Testis (tissue), 3 donors: ENCODE results near the gene GPR62. TPM values are rescaled to one million over a fixed set of nuclear protein-coding genes. Genes with fewer than 3 reads are reported as not detected.
A peak's percentile ranks its signal among the peaks of the same experiment; 100 is the strongest.

Experiments
- DNase-seq: peaks from one replicate; pipeline ENCODE4 v3.0.0-alpha.2; 2019
- H3K27ac ChIP-seq, 2 donors: fragments of 200-600 bp; sonication (generic); one replicate each; pipeline ENCODE4 v1.5.1; 2019
- H3K27me3 ChIP-seq: fragments of 200-600 bp; sonication (generic); one replicate; pipeline ENCODE4 v1.5.1; 2019
- H3K36me3 ChIP-seq: fragments of 200-600 bp; sonication (generic); one replicate; pipeline ENCODE4 v1.5.1; 2017; ENCODE audit warnings: low read depth; ENCODE audit errors: missing control alignments
- H3K4me1 ChIP-seq: fragments of 200-600 bp; sonication (generic); one replicate; pipeline ENCODE4 v1.5.1; 2019
- H3K4me3 ChIP-seq, 2 donors: fragments of 200-600 bp; sonication (generic); one replicate each; pipeline ENCODE4 v1.5.1; 2017 to 2019
- H3K9me3 ChIP-seq: fragments of 200-600 bp; sonication (generic); one replicate; pipeline ENCODE4 v1.5.1; 2017
- CTCF ChIP-seq, 3 experiments: fragments of 450-650 bp in 2 of 3; fragments of 200-600 bp in 1 of 3; sonication (generic) in 1 of 3; IDR thresholded peaks; one replicate each; pipeline ENCODE4 v1.5.1; 2016 to 2019; ENCODE audit warnings: antibody characterized with exemption in 3 of 3, mild to moderate bottlenecking in 2 of 3, moderate library complexity in 1 of 3
- POLR2A ChIP-seq: fragments of 450-650 bp; IDR thresholded peaks from one replicate; pipeline ENCODE4 v1.6.1; 2017; ENCODE audit warnings: antibody characterized with exemption, mild to moderate bottlenecking, moderate library complexity
- WGBS, 2 donors: methylation state at CpG; one replicate each; pipeline ENCODE4 v1.1.5; 2018; 5-methylcytosine and 5-hydroxymethylcytosine counted together
- intact Hi-C: fragments of 100-400 bp; cut with DNase I; formaldehyde crosslinking; loops from one replicate; pipeline ENCODE4 v1.15.1; 2023; ENCODE audit warnings: low total_unique reads
- polyA plus RNA-seq: library from polyadenylated mRNA; stranded (reverse); fragments of 350-450 nt; fragmentation: Illumina TruSeq; extraction: RNeasy Lipid Tissue Mini Kit (QIAGEN cat#74804); gene quantifications from one replicate; pipeline ENCODE4 v1.2.3, GENCODE V29; 2014; ENCODE audit warnings: low read depth, low replicate concordance; ENCODE audit not compliant: insufficient read depth
- total RNA-seq, 2 donors: library from RNA; depleted of rRNA; stranded (reverse); fragments of >200 nt; gene quantifications; one replicate each; pipeline ENCODE4 v1.2.3, GENCODE V29; 2016

The GPR62 gene
- total and polyA plus RNA-seq, 3 donors from 2014 or later = 0.18 to 0.50 (median 0.39) TPM

DNA sequence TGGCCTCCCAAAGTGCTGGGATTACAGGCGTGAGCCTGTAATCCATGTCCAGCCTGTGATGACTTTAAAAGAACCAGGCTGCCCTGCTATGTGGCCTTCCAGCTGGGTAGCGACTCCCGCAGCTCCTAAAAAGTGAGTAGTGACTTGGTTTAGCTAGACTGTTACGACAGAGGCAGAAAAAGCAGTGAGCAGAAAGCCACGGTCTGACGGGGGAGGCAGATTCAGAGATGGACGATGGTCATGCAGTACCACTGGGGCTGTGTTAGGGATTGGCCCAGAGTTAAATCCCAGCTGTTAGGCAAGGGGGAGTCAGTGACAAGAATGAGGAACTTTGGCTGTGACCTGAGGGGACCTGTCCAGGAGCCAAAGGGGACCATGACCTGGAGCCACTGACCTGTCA lies 43.6 kb downstream of the GPR62 start:
- no peak for TF ChIP-seq CTCF (IDR thresholded peaks at IDR 0.05)
- no peak for TF ChIP-seq POLR2A
- DNase-seq = no peak
- H3K4me3 ChIP-seq = no peak overlapping the region
- H3K4me1 ChIP-seq = peaks cover 11% of the 10 kb centered on the region
- 77 to 80% methylated on average over 7 of the region's 7 CpGs for WGBS, 2 donors
- H3K36me3 ChIP-seq = no peaks in the 10 kb centered on the region
- no peak overlapping the region for H3K27ac ChIP-seq
- H3K27me3 ChIP-seq = no peaks in the 10 kb centered on the region
- H3K9me3 ChIP-seq = no peaks in the 10 kb centered on the region
- intact Hi-C loops = no loop called here

GRCh38 chr3:51999846-52000245 lies 44.7 kb downstream of the GPR62 start:
- no peak overlapping the region for H3K27ac ChIP-seq
- WGBS, 2 donors = 76 to 83% methylated on average over 2 of the region's 2 CpGs
- TF ChIP-seq CTCF (IDR thresholded peaks at IDR 0.05) (no peak), POLR2A (no peak)
- no peak overlapping the region for H3K4me3 ChIP-seq
- no peaks in the 10 kb centered on the region for H3K36me3 ChIP-seq
- H3K4me1 ChIP-seq = peaks cover 12% of the 10 kb centered on the region
- DNase-seq = no peak
- intact Hi-C loops = loop anchor here (5.0 to 10.0 kb wide), 2 partner anchors 55 to 142 kb away; partner anchors contain the start of gene DUSP7
- no peaks in the 10 kb centered on the region for H3K9me3 ChIP-seq
- H3K27me3 ChIP-seq = no peaks in the 10 kb centered on the region

- intact Hi-C loops = loop anchor here (5.0 to 10.0 kb wide), 2 partner anchors 53 to 141 kb away; partner anchors contain the start of gene DUSP7
- H3K4me3 ChIP-seq = no peak overlapping the region
- H3K27me3 ChIP-seq = no peaks in the 10 kb centered on the region
- peak; percentile 82 to 96 (median 88) for TF ChIP-seq CTCF (IDR thresholded peaks at IDR 0.05)
- no peak for TF ChIP-seq POLR2A
- peak; percentile 81 for DNase-seq
- H3K36me3 ChIP-seq = no peaks in the 10 kb centered on the region
- H3K9me3 ChIP-seq = no peaks in the 10 kb centered on the region
- no peak overlapping the region for H3K27ac ChIP-seq
- H3K4me1 ChIP-seq = peaks cover 25% of the 10 kb centered on the region
- 12 to 14% methylated on average over 11 to 18 of the region's 18 CpGs for WGBS, 2 donors
Observed at GRCh38 chr3:52001443-52001974, 46.3 kb downstream of the GPR62 start.

DNA sequence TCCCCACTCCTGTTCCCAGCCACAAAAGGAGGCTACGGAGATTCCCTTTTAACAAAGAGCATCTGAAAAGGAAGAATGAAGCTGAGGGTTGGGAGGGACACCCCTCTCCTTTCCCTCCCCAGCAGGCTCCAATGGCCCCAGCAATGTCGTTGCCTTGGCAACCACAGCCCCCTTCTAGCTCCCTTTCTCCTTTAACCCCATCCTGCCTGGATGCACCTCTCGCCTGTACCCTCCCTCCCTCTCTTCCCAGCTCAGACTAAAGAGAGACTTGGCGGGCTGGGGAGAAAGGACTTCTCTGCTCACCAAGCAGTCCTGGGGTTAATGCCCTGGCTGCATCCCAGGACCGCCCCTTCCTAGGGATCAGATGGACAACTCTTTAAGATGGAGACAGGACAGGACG lies 47.6 kb downstream of the GPR62 start:
- H3K27ac ChIP-seq = no peak overlapping the region
- no peaks in the 10 kb centered on the region for H3K9me3 ChIP-seq
- peaks cover 37% of the 10 kb centered on the region for H3K4me1 ChIP-seq
- intact Hi-C loops = loop anchor here (5.0 to 10.0 kb wide), 2 partner anchors 52 to 140 kb away; partner anchors contain the start of gene DUSP7
- no peak for DNase-seq
- TF ChIP-seq POLR2A (no peak), CTCF (IDR thresholded peaks at IDR 0.05) (no peak)
- no peaks in the 10 kb centered on the region for H3K36me3 ChIP-seq
- no peak overlapping the region for H3K4me3 ChIP-seq
- WGBS, 2 donors = 77% methylated on average over 6 of the region's 6 CpGs
- H3K27me3 ChIP-seq = no peaks in the 10 kb centered on the region
